ENCODE results near the gene PSPN. TPM values are rescaled to one million over a fixed set of nuclear protein-coding genes. Genes with fewer than 3 reads are reported as not detected.

Gene PSPN
- total RNA-seq, 1 donor from 2014 or later: 3.7 TPM

DNA sequence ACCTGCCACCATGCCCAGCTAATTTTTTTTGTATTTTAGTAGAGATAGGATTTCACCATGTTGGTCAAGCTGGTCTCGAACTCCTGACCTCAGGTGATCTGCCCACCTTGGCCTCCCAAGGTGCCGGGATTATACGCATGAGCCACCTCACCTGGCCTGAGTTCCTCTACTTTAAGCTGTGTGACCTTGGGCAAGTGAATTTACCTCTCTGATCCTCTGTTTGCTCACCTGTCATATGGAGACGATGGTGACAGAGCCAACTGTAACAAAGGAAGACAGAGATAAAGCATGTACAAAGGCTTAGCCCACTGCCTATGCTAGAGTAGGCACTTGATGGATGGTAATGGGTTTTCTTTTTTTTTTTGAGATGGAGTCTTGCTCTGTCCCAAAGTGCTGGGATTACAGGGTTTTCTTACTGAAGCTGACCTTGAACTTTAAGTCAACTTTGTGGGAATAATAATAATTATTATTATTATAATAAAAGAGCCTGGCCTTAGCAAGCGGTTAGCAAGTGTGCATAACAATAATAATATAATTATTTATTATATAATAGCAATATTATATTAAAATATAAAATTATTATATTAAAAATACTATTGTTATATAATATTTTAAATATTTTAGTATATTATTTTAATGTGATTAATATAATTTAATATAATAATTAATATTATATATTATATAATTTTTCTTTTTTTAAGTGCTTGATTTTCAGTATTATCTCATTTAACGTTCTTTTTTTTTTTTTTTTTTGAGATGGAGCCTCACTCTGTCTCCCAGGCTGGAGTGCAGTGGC lies 41.0 kb downstream of the PSPN start:
- FAIRE-seq: peak; percentile 24
- DNase-seq (ENCODE audit: low spot score in 2 of 2): no peak

DNA sequence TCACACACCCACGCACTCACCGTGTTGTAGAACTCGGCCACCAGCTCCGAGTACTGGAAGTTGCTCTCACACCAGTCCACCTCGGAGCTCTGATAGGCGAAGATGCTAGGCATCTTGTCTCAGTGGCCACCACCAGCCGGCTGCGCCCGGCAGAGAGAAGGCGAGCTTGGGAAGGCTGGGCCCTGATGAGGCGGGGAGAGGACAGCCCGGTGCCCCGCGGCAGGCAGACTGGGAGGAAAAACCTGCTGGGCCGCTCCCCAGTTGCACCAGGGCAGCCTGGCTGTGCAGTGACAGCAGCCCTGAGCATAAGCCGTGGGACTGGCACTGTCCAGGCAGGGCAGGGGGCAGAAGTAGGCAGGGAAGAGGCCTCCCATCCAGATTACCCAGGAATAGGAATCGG lies 42.3 kb downstream of the PSPN start, which contains the start of gene ACER1:
Gene ACER1 (minus strand): TSS at position 174 of the 400 bp plus-strand sequence. CDS start 61 bp downstream, at position 113.
- DNase-seq (ENCODE audit: low spot score in 2 of 2): no peak
- no peak for FAIRE-seq

GRCh38 chr19:6326815-6327214 lies 48.9 kb downstream of the PSPN start:
- DNase-seq (ENCODE audit: low spot score in 2 of 2): no peak

DNA sequence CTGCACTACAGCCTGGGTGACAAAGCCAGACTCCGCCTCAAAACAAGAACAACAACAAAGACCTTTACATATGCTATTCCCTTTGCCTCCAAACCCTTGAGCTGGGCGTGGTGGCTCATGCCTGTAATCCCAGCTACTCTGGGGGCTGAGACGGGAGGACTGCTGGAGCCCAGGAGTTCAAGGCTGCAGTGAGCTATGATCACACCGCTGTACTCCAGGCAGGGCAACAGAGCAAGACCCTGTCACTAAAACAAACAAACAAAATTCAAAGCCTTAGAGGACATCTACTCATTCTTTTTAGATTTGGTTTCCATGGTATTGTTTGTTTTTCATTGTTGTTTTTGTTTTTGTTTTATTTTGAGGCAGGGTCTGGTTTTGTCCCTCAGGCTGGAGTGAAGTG lies 50.1 kb downstream of the PSPN start:
- DNase-seq (ENCODE audit: low spot score in 2 of 2) (no peak), FAIRE-seq (no peak)

More at GRCh38 chr19:6326815-6327214, 48.9 kb downstream of the PSPN start:
- FAIRE-seq: no peak

Small RNAs within 50 kb of the gene (small RNA-seq; reads per million reads assigned to genes)
- gene MIR6790 (not detected), gene MIR6885 (not detected)

Other genes starting within 250 kb of the PSPN start
- not detected for gene ACSBG2, start 240.3 kb downstream of the PSPN start, total RNA-seq
- 8.6 TPM for gene MLLT1, start 96.0 kb downstream of the PSPN start, total RNA-seq
- not detected for gene ACER1, start 42.3 kb downstream of the PSPN start, total RNA-seq
- gene CLPP, start 14.4 kb downstream of the PSPN start, total RNA-seq: 38.3 TPM
- gene ALKBH7, start 3.1 kb downstream of the PSPN start, total RNA-seq: 39.9 TPM
- 51.0 TPM for gene GTF2F1, start 17.2 kb upstream of the PSPN start, total RNA-seq
- gene KHSRP, start 48.9 kb upstream of the PSPN start, total RNA-seq: 64.8 TPM
- 0.41 TPM for gene SLC25A41, start 57.8 kb upstream of the PSPN start, total RNA-seq
- gene SLC25A23, start 83.9 kb upstream of the PSPN start, total RNA-seq: 14.7 TPM
- 0.41 TPM for gene CRB3, start 88.3 kb upstream of the PSPN start, total RNA-seq
- gene DENND1C, start 105.9 kb upstream of the PSPN start, total RNA-seq: not detected
- 106 TPM for gene TUBB4A, start 126.4 kb upstream of the PSPN start, total RNA-seq
- 2.0 TPM for gene TNFSF9, start 155.1 kb upstream of the PSPN start, total RNA-seq
- not detected for gene CD70, start 215.2 kb upstream of the PSPN start, total RNA-seq

Measured in frontal cortex (tissue), 4 donors.